Non-pigmented ciliary epithelial cell (primary cell): Measurements from ENCODE around the gene CR2.
"Not testable (repeated sequence)": the region's sequence is repeated elsewhere in the genome, so short reads cannot be mapped to it uniquely, and the experiment has no call there.

Source experiments
- DNase-seq: peaks from one replicate; pipeline ENCODE4 v3.0.0-alpha.2; 2010; ENCODE audit warnings: low read depth

The CR2 gene

GRCh38 chr1:207510444-207510843 is 56.3 kb downstream of the CR2 start:
- no peak for DNase-seq

- DNase-seq: no peak
Measured at GRCh38 chr1:207514890-207515289, 60.8 kb downstream of the CR2 start.

GRCh38 chr1:207516729-207517128 is 62.6 kb downstream of the CR2 start:
- no peak for DNase-seq

- no peak for DNase-seq
Measured at GRCh38 chr1:207518608-207519236, 64.6 kb downstream of the CR2 start.

- DNase-seq: no peak
Measured at GRCh38 chr1:207519505-207520399, 65.6 kb downstream of the CR2 start.

- DNase-seq: not testable (repeated sequence)
Measured at GRCh38 chr1:207520400-207521345, 66.5 kb downstream of the CR2 start.

- DNase-seq: not testable (repeated sequence)
Measured at GRCh38 chr1:207525239-207525638, 71.1 kb downstream of the CR2 start.

- DNase-seq: not testable (repeated sequence)
Measured at GRCh38 chr1:207528401-207528800, 74.3 kb downstream of the CR2 start.

GRCh38 chr1:207536263-207536662 is 82.1 kb downstream of the CR2 start:
- not testable (repeated sequence) for DNase-seq
